ENCODE measurements around the gene C12orf60.
A peak's percentile ranks its signal among the peaks of the same experiment; 100 is the strongest.

Gene C12orf60

GRCh38 chr12:14768823-14769405, 34.6 kb upstream of the C12orf60 start:
- peak; percentile 48 for DNase-seq (ENCODE audit: low read depth)
- TF ChIP-seq CTCF (conservative IDR thresholded peaks at IDR 0.05; ENCODE audit: control insufficient read depth, insufficient read depth, low read depth, low read length), result no peak
- H3K4me3 ChIP-seq (ENCODE audit: control insufficient read depth, low read depth, low read length), result peak overlapping the region; percentile 94

GRCh38 chr12:14769466-14769968, 34.0 kb upstream of the C12orf60 start:
- TF ChIP-seq CTCF (conservative IDR thresholded peaks at IDR 0.05; ENCODE audit: control insufficient read depth, insufficient read depth, low read depth, low read length), result peak; percentile 13
- peak; percentile 23 for DNase-seq (ENCODE audit: low read depth)
- peak overlapping the region; percentile 94 for H3K4me3 ChIP-seq (ENCODE audit: control insufficient read depth, low read depth, low read length)

- H3K4me3 ChIP-seq (ENCODE audit: control insufficient read depth, low read depth, low read length), result peak overlapping the region; percentile 94
- DNase-seq (ENCODE audit: low read depth), result peak; percentile 66
- peak; percentile 56 for TF ChIP-seq CTCF (conservative IDR thresholded peaks at IDR 0.05; ENCODE audit: control insufficient read depth, insufficient read depth, low read depth, low read length)
Measured at GRCh38 chr12:14769969-14770495, 33.4 kb upstream of the C12orf60 start.

- peak; percentile 93 for DNase-seq (ENCODE audit: low read depth)
- TF ChIP-seq CTCF (conservative IDR thresholded peaks at IDR 0.05; ENCODE audit: control insufficient read depth, insufficient read depth, low read depth, low read length), result no peak
- H3K4me3 ChIP-seq (ENCODE audit: control insufficient read depth, low read depth, low read length), result peak overlapping the region; percentile 94
Measured at GRCh38 chr12:14770496-14771461, 32.7 kb upstream of the C12orf60 start.

- no peak for TF ChIP-seq CTCF (conservative IDR thresholded peaks at IDR 0.05; ENCODE audit: control insufficient read depth, insufficient read depth, low read depth, low read length)
- H3K4me3 ChIP-seq (ENCODE audit: control insufficient read depth, low read depth, low read length), result peak overlapping the region; percentile 94
- DNase-seq (ENCODE audit: low read depth), result no peak
Measured at GRCh38 chr12:14771651-14772137, 31.8 kb upstream of the C12orf60 start.

- TF ChIP-seq CTCF (conservative IDR thresholded peaks at IDR 0.05; ENCODE audit: control insufficient read depth, insufficient read depth, low read depth, low read length), result no peak
- no peak overlapping the region for H3K4me3 ChIP-seq (ENCODE audit: control insufficient read depth, low read depth, low read length)
- no peak for DNase-seq (ENCODE audit: low read depth)
Measured at GRCh38 chr12:14772946-14773345, 30.5 kb upstream of the C12orf60 start.

Measured in fibroblast of mammary gland (primary cell).